Measurements from ENCODE around the gene SLC38A1. TPM values are rescaled to one million over a fixed set of nuclear protein-coding genes. Genes with fewer than 3 reads are reported as not detected.

SLC38A1 gene
- total and polyA plus RNA-seq, 2 experiments from 2014 or later, result 79.9 to 92.0 TPM

- TF ChIP-seq EZH2 (IDR thresholded peaks at IDR 0.05; ENCODE audit: insufficient read depth, poor library complexity, severe bottlenecking), result no peak
- no peak for TF ChIP-seq EZH2phosphoT487 (IDR thresholded peaks at IDR 0.05; ENCODE audit: insufficient read depth, low read depth)
- DNase-seq, result no peak
- Histone ChIP-seq H3K79me2 (ENCODE audit: insufficient read depth) (peaks cover 14% of the 10 kb centered on the region; the same call in 1 of the 2 replicates), H3K9ac (no peak overlapping the region), H3K4me1 (ENCODE audit: insufficient read depth) (peaks cover 18% of the 10 kb centered on the region), H4K20me1 (ENCODE audit: insufficient read depth) (no peaks in the 10 kb centered on the region), H3K9me3 (ENCODE audit: low read depth) (no peaks in the 10 kb centered on the region), H3K27ac (no peak overlapping the region), H3K4me2 (ENCODE audit: unreplicated experiment) (no peak overlapping the region), H3K9me2 (ENCODE audit: insufficient read depth) (no peaks in the 10 kb centered on the region), H3K4me3 (no peak overlapping the region), H3F3A (ENCODE audit: insufficient read depth) (peaks cover 10% of the 10 kb centered on the region; the same call in 1 of the 2 replicates), H3K36me3 (ENCODE audit: low read depth) (peaks cover 64% of the 10 kb centered on the region), H3K27me3 (replicated peaks; ENCODE audit: insufficient read depth) (no peaks in the 10 kb centered on the region), H2AFZ (no peak overlapping the region)
- in situ Hi-C loops (cut with MboI), result no loop called here
Measured at GRCh38 chr12:46207644-46208043, 61.2 kb downstream of the SLC38A1 start.

- Histone ChIP-seq H3K9me2 (ENCODE audit: insufficient read depth) (no peaks in the 10 kb centered on the region), H3K27ac (no peak overlapping the region), H3K79me2 (ENCODE audit: insufficient read depth) (peaks cover 14% of the 10 kb centered on the region; the same call in 1 of the 2 replicates), H3K4me3 (no peak overlapping the region), H3F3A (ENCODE audit: insufficient read depth) (peaks cover 10% of the 10 kb centered on the region; the same call in 1 of the 2 replicates), H2AFZ (no peak overlapping the region), H4K20me1 (ENCODE audit: insufficient read depth) (no peaks in the 10 kb centered on the region), H3K36me3 (ENCODE audit: low read depth) (peaks cover 71% of the 10 kb centered on the region), H3K4me1 (ENCODE audit: insufficient read depth) (peaks cover 18% of the 10 kb centered on the region), H3K9me3 (ENCODE audit: low read depth) (no peaks in the 10 kb centered on the region), H3K4me2 (ENCODE audit: unreplicated experiment) (no peak overlapping the region), H3K9ac (no peak overlapping the region), H3K27me3 (replicated peaks; ENCODE audit: insufficient read depth) (no peaks in the 10 kb centered on the region)
- no peak for DNase-seq
- in situ Hi-C loops (cut with MboI), result no loop called here
- no peak for TF ChIP-seq EZH2 (IDR thresholded peaks at IDR 0.05; ENCODE audit: insufficient read depth, poor library complexity, severe bottlenecking)
- no peak for TF ChIP-seq EZH2phosphoT487 (IDR thresholded peaks at IDR 0.05; ENCODE audit: insufficient read depth, low read depth)
- WGBS, 2 experiments (ENCODE audit: low coverage in 1 of 2, low lambda C conversion rate in 2 of 2, missing lambda C conversion rate in 2 of 2), result 72 to 76% methylated on average over 3 of the region's 3 CpGs
Measured at GRCh38 chr12:46206471-46206870, 62.4 kb downstream of the SLC38A1 start.

- H3K4me1 ChIP-seq (ENCODE audit: insufficient read depth), result peaks cover 18% of the 10 kb centered on the region
- in situ Hi-C loops (cut with MboI), result no loop called here
- no peak overlapping the region for H3K9ac ChIP-seq
- no peak for TF ChIP-seq EZH2 (IDR thresholded peaks at IDR 0.05; ENCODE audit: insufficient read depth, poor library complexity, severe bottlenecking)
- TF ChIP-seq EZH2phosphoT487 (IDR thresholded peaks at IDR 0.05; ENCODE audit: insufficient read depth, low read depth), result no peak
- H3K9me2 ChIP-seq (ENCODE audit: insufficient read depth), result no peaks in the 10 kb centered on the region
- DNase-seq, result no peak
- H3K4me3 ChIP-seq, result no peak overlapping the region
- H3F3A ChIP-seq (ENCODE audit: insufficient read depth), result peaks cover 10% of the 10 kb centered on the region; the same call in 1 of the 2 replicates
- no peaks in the 10 kb centered on the region for H3K27me3 ChIP-seq (replicated peaks; ENCODE audit: insufficient read depth)
- H2AFZ ChIP-seq, result no peak overlapping the region
- no peaks in the 10 kb centered on the region for H4K20me1 ChIP-seq (ENCODE audit: insufficient read depth)
- H3K36me3 ChIP-seq (ENCODE audit: low read depth), result peaks cover 81% of the 10 kb centered on the region
- no peak overlapping the region for H3K4me2 ChIP-seq (ENCODE audit: unreplicated experiment)
- H3K79me2 ChIP-seq (ENCODE audit: insufficient read depth), result peaks cover 14% of the 10 kb centered on the region; the same call in 1 of the 2 replicates
- no peak overlapping the region for H3K27ac ChIP-seq
- 47 to 50% methylated on average over 2 of the region's 2 CpGs for WGBS, 2 experiments (ENCODE audit: low coverage in 1 of 2, low lambda C conversion rate in 2 of 2, missing lambda C conversion rate in 2 of 2)
- no peaks in the 10 kb centered on the region for H3K9me3 ChIP-seq (ENCODE audit: low read depth)
Measured at GRCh38 chr12:46205294-46205693, 63.5 kb downstream of the SLC38A1 start.

- Histone ChIP-seq H3K9me2 (ENCODE audit: insufficient read depth) (no peaks in the 10 kb centered on the region), H2AFZ (no peak overlapping the region), H3K4me1 (ENCODE audit: insufficient read depth) (no peaks in the 10 kb centered on the region), H3K9ac (no peak overlapping the region), H3K4me3 (no peak overlapping the region), H3F3A (ENCODE audit: insufficient read depth) (no peaks in the 10 kb centered on the region), H3K4me2 (ENCODE audit: unreplicated experiment) (no peak overlapping the region), H3K9me3 (ENCODE audit: low read depth) (no peaks in the 10 kb centered on the region), H4K20me1 (ENCODE audit: insufficient read depth) (no peaks in the 10 kb centered on the region), H3K36me3 (ENCODE audit: low read depth) (peaks cover 87% of the 10 kb centered on the region), H3K79me2 (ENCODE audit: insufficient read depth) (no peaks in the 10 kb centered on the region), H3K27me3 (replicated peaks; ENCODE audit: insufficient read depth) (no peaks in the 10 kb centered on the region), H3K27ac (no peak overlapping the region)
- TF ChIP-seq EZH2phosphoT487 (IDR thresholded peaks at IDR 0.05; ENCODE audit: insufficient read depth, low read depth), result no peak
- TF ChIP-seq EZH2 (IDR thresholded peaks at IDR 0.05; ENCODE audit: insufficient read depth, poor library complexity, severe bottlenecking), result no peak
- WGBS, 2 experiments (ENCODE audit: low coverage in 1 of 2, low lambda C conversion rate in 2 of 2, missing lambda C conversion rate in 2 of 2), result 83 to 92% methylated on average over 5 of the region's 5 CpGs
- in situ Hi-C loops (cut with MboI), result no loop called here
- DNase-seq, result no peak
Measured at GRCh38 chr12:46201284-46201789, 67.5 kb downstream of the SLC38A1 start.

- TF ChIP-seq EZH2phosphoT487 (IDR thresholded peaks at IDR 0.05; ENCODE audit: insufficient read depth, low read depth), result no peak
- TF ChIP-seq EZH2 (IDR thresholded peaks at IDR 0.05; ENCODE audit: insufficient read depth, poor library complexity, severe bottlenecking), result no peak
- Histone ChIP-seq H3K4me3 (no peak overlapping the region), H3K4me2 (ENCODE audit: unreplicated experiment) (no peak overlapping the region), H3K27me3 (replicated peaks; ENCODE audit: insufficient read depth) (no peaks in the 10 kb centered on the region), H3K9ac (no peak overlapping the region), H3K4me1 (ENCODE audit: insufficient read depth) (no peaks in the 10 kb centered on the region), H3K79me2 (ENCODE audit: insufficient read depth) (no peaks in the 10 kb centered on the region), H3K9me3 (ENCODE audit: low read depth) (no peaks in the 10 kb centered on the region), H3F3A (ENCODE audit: insufficient read depth) (no peaks in the 10 kb centered on the region), H3K9me2 (ENCODE audit: insufficient read depth) (no peaks in the 10 kb centered on the region), H3K36me3 (ENCODE audit: low read depth) (peaks cover 82% of the 10 kb centered on the region), H3K27ac (no peak overlapping the region), H4K20me1 (ENCODE audit: insufficient read depth) (no peaks in the 10 kb centered on the region), H2AFZ (no peak overlapping the region)
- no peak for DNase-seq
- WGBS, 2 experiments (ENCODE audit: low coverage in 1 of 2, low lambda C conversion rate in 2 of 2, missing lambda C conversion rate in 2 of 2), result 93 to 95% methylated on average over 3 of the region's 3 CpGs
- in situ Hi-C loops (cut with MboI), result no loop called here
Measured at GRCh38 chr12:46200551-46200950, 68.3 kb downstream of the SLC38A1 start.
